H1 (cell line): Measurements from ENCODE around the gene EML4. TPM values are rescaled to one million over a fixed set of nuclear protein-coding genes. Genes with fewer than 3 reads are reported as not detected.

Experiments used
- CTCF ChIA-PET: fragments of 300-600 bp; sonication (Branson Sonifier 250); formaldehyde crosslinking; loops from one replicate; lab custom pipeline; 2021; ENCODE audit not compliant: partially characterized antibody; lab: Charles Lee
- POLR2A ChIA-PET: fragments of 300-600 bp; sonication (Branson Sonifier 250); formaldehyde crosslinking; loops from one replicate; lab custom pipeline; 2021; ENCODE audit warnings: inconsistent platforms; ENCODE audit not compliant: partially characterized antibody; lab: Charles Lee
- DNase-seq, 2 experiments: peaks; one replicate each; pipeline versions ENCODE4 v3.0.0 to v3.0.0-alpha.2; 2010 to 2022; ENCODE audit warnings: low spot score in 2 of 2, low read depth in 1 of 2, mixed read lengths in 1 of 2
- FAIRE-seq: peaks from 2 replicates; lab custom pipeline; 2011; peaks lifted over from hg19 to GRCh38; lab: Jason Lieb, UNC
- H2AFZ ChIP-seq: 2 replicates; pipeline ENCODE4 v1.8.1; 2012; ENCODE audit warnings: low read length, inconsistent platforms
- H2AK5ac ChIP-seq: 2 replicates; pipeline ENCODE4 v1.6.1; 2013; ENCODE audit warnings: low read depth, low read length
- H2BK120ac ChIP-seq: replicated peaks from 2 replicates; pipeline ENCODE3; 2013; ENCODE audit warnings: low read depth, low read length, inconsistent platforms
- H2BK12ac ChIP-seq: 2 replicates; pipeline ENCODE4 v1.6.1; 2013; ENCODE audit warnings: low read depth, low read length
- H2BK15ac ChIP-seq: 2 replicates; pipeline ENCODE4 v1.6.1; 2013; ENCODE audit warnings: low read length
- H2BK20ac ChIP-seq: 2 replicates; pipeline ENCODE4 v1.6.1; 2013; ENCODE audit warnings: low read length
- H2BK5ac ChIP-seq: 2 replicates; pipeline ENCODE4 v1.6.1; 2013; ENCODE audit warnings: low read depth, low read length
- H3K14ac ChIP-seq: 2 replicates; pipeline ENCODE4 v1.6.1; 2013; ENCODE audit warnings: inconsistent platforms; ENCODE audit not compliant: insufficient read length
- H3K18ac ChIP-seq: 2 replicates; pipeline ENCODE4 v1.6.1; 2013; ENCODE audit warnings: low read length; ENCODE audit errors: extremely low read depth
- H3K23ac ChIP-seq: 2 replicates; pipeline ENCODE4 v1.6.1; 2013; ENCODE audit warnings: inconsistent platforms; ENCODE audit not compliant: insufficient read length
- H3K23me2 ChIP-seq: 2 replicates; pipeline ENCODE4 v1.6.1; 2013; ENCODE audit warnings: low read depth, low read length
- H3K27ac ChIP-seq: 2 replicates; pipeline ENCODE4 v1.6.1; 2011; ENCODE audit warnings: low read depth, low read length, inconsistent platforms
- H3K27me3 ChIP-seq, 4 experiments: replicated peaks in 1 of 4; 1 replicate in 1 of 4; 2 replicates in 3 of 4; pipeline versions ENCODE4 v1.6.1 to v1.8.1; 2011 to 2013; ENCODE audit warnings: low read length in 3 of 4, mild to moderate bottlenecking in 3 of 4, inconsistent platforms in 2 of 4, mixed read lengths in 2 of 4, moderate library complexity in 1 of 4; ENCODE audit not compliant: control insufficient read depth in 3 of 4, insufficient read depth in 3 of 4; ENCODE audit errors: extremely low read depth in 1 of 4
- H3K36me3 ChIP-seq, 4 experiments: 2 replicates each; pipeline versions ENCODE4 v1.6.1 to v1.8.1; 2011 to 2013; ENCODE audit warnings: mild to moderate bottlenecking in 4 of 4, low read length in 3 of 4, moderate library complexity in 2 of 4, control low read depth in 1 of 4, inconsistent platforms in 1 of 4; ENCODE audit not compliant: insufficient read depth in 4 of 4, control insufficient read depth in 2 of 4
- H3K4ac ChIP-seq: replicated peaks from 2 replicates; pipeline ENCODE3; 2013; ENCODE audit warnings: low read length, low read depth, mixed read lengths, inconsistent platforms; ENCODE audit not compliant: insufficient read length
- H3K4me1 ChIP-seq, 4 experiments: replicated peaks in 1 of 4; 1 replicate in 1 of 4; 2 replicates in 3 of 4; pipeline versions ENCODE4 v1.6.1 to v1.8.1; 2011 to 2013; ENCODE audit warnings: low read length in 3 of 4, inconsistent platforms in 2 of 4, mixed read lengths in 1 of 4; ENCODE audit not compliant: insufficient read depth in 4 of 4, control insufficient read depth in 3 of 4
- H3K4me2 ChIP-seq, 2 experiments: 2 replicates each; pipeline versions ENCODE4 v1.6.1 to v1.8.1; 2011 to 2013; ENCODE audit warnings: low read depth in 2 of 2, low read length in 2 of 2, control low read depth in 1 of 2, inconsistent platforms in 1 of 2, mild to moderate bottlenecking in 1 of 2; ENCODE audit not compliant: insufficient read depth in 1 of 2
- H3K4me3 ChIP-seq, 4 experiments: fragments of 200-600, 300-600 bp in 1 of 4; sonication (generic), shearing (Covaris generic), sonication (Bioruptor Twin) in 1 of 4; 2 replicates each; pipeline versions ENCODE4 v1.5.1 to v1.8.1; 2011 to 2016; ENCODE audit warnings: low read length in 4 of 4, low read depth in 3 of 4, control low read depth in 2 of 4, inconsistent platforms in 2 of 4, mild to moderate bottlenecking in 2 of 4, mixed read lengths in 1 of 4, moderate library complexity in 1 of 4; ENCODE audit not compliant: insufficient read depth in 2 of 4; ENCODE audit errors: extremely low read depth in 1 of 4
- H3K56ac ChIP-seq: replicated peaks from 2 replicates; pipeline ENCODE3; 2013; ENCODE audit warnings: low read depth, mild to moderate bottlenecking, mixed read lengths, low read length, inconsistent platforms; ENCODE audit not compliant: insufficient read length
- H3K79me1 ChIP-seq: 2 replicates; pipeline ENCODE4 v1.6.1; 2013; ENCODE audit warnings: low read depth, low read length, control low read depth
- H3K79me2 ChIP-seq, 2 experiments: 2 replicates each; pipeline versions ENCODE4 v1.6.1 to v1.8.1; 2012 to 2013; ENCODE audit warnings: low read length in 2 of 2, mild to moderate bottlenecking in 2 of 2, inconsistent platforms in 1 of 2; ENCODE audit not compliant: insufficient read depth in 2 of 2, control insufficient read depth in 1 of 2
- H3K9ac ChIP-seq, 4 experiments: replicated peaks in 1 of 4; 1 replicate in 1 of 4; 2 replicates in 3 of 4; pipeline versions ENCODE4 v1.6.1 to v1.8.1; 2011 to 2013; ENCODE audit warnings: low read depth in 3 of 4, low read length in 3 of 4, control low read depth in 2 of 4, mild to moderate bottlenecking in 2 of 4, moderate library complexity in 2 of 4, inconsistent platforms in 1 of 4; ENCODE audit errors: extremely low read depth in 1 of 4
- H3K9me3 ChIP-seq, 2 experiments: 2 replicates each; pipeline versions ENCODE4 v1.6.1 to v1.8.1; 2012 to 2013; ENCODE audit warnings: mild to moderate bottlenecking in 2 of 2, moderate library complexity in 2 of 2, control low read depth in 1 of 2, inconsistent platforms in 1 of 2, low read depth in 1 of 2, low read length in 1 of 2, mixed read lengths in 1 of 2; ENCODE audit not compliant: insufficient read depth in 2 of 2
- H4K20me1 ChIP-seq, 2 experiments: replicated peaks in 1 of 2; 2 replicates each; pipeline versions ENCODE3 to v1.8.1; 2011 to 2013; ENCODE audit warnings: inconsistent platforms in 2 of 2, low read length in 2 of 2, mild to moderate bottlenecking in 1 of 2; ENCODE audit not compliant: insufficient read depth in 2 of 2, control insufficient read depth in 1 of 2
- H4K5ac ChIP-seq: 2 replicates; pipeline ENCODE4 v1.6.1; 2013; ENCODE audit warnings: low read length, low read depth, mixed read lengths, inconsistent platforms; ENCODE audit not compliant: insufficient read length
- H4K8ac ChIP-seq: 2 replicates; pipeline ENCODE4 v1.8.0; 2013; ENCODE audit warnings: mild to moderate bottlenecking, moderate library complexity, low read length, inconsistent platforms; ENCODE audit not compliant: insufficient read depth; ENCODE audit errors: extremely low read depth
- H4K91ac ChIP-seq: replicated peaks from 2 replicates; pipeline ENCODE3; 2013; ENCODE audit warnings: low read length, mixed read lengths, inconsistent platforms; ENCODE audit not compliant: insufficient read length
- HDAC2 ChIP-seq, 2 experiments: fragments of 300-600 bp in 1 of 2; sonication (generic) in 1 of 2; IDR thresholded peaks; 2 replicates each; pipeline ENCODE4 v1.6.1; 2011 to 2012; ENCODE audit warnings: low read depth in 2 of 2, low read length in 2 of 2, mild to moderate bottlenecking in 2 of 2, moderate library complexity in 2 of 2, borderline replicate concordance in 1 of 2, inconsistent platforms in 1 of 2
- TAF1 ChIP-seq: IDR thresholded peaks from 2 replicates; pipeline ENCODE4 v1.6.1; 2011; ENCODE audit warnings: mild to moderate bottlenecking, low read depth, low read length
- WGBS, 2 experiments: shearing (Covaris generic) in 1 of 2; methylation state at CpG; one replicate each; pipeline versions ENCODE4 v1.1.6 to v1.1.7; 2013 to 2015; ENCODE audit warnings: low lambda C conversion rate in 2 of 2, mixed read lengths in 2 of 2, inconsistent platforms in 1 of 2, low coverage in 1 of 2, missing lambda C conversion rate in 1 of 2; ENCODE audit not compliant: insufficient replicate concordance in 2 of 2, insufficient coverage in 1 of 2, insufficient read length in 1 of 2; ENCODE audit errors: extremely low coverage in 1 of 2, missing lambda C conversion rate in 1 of 2; 5-methylcytosine and 5-hydroxymethylcytosine counted together
- polyA plus RNA-seq, 7 experiments: library from polyadenylated mRNA; depleted of rRNA in 3 of 7; stranded (reverse) in 5 of 7; unstranded in 2 of 7; fragments of >200 nt in 5 of 7; fragments of 200-250 nt in 2 of 7; gene quantifications; 1 replicate in 5 of 7; 2 replicates in 1 of 7; 4 replicates in 1 of 7; pipeline versions ENCODE4 v1.2.1 to v1.2.3, GENCODE V29; 2011 to 2013; ENCODE audit warnings: missing spikeins in 2 of 7, mixed read lengths in 2 of 7
- total RNA-seq: library from RNA; stranded (reverse); fragmentation: NEBNext Ultra II Directional; extraction: Animal tissue kit (Norgen Biotek cat#: 25700); gene quantifications from 2 replicates; pipeline ENCODE4 v1.2.1, GENCODE V29; 2021

The EML4 gene
- total and polyA plus RNA-seq, 2 of the 8 experiments (the other 6 are each of a cell fraction or from before 2014, with no cell fraction given), result 50.1 to 104 TPM

DNA sequence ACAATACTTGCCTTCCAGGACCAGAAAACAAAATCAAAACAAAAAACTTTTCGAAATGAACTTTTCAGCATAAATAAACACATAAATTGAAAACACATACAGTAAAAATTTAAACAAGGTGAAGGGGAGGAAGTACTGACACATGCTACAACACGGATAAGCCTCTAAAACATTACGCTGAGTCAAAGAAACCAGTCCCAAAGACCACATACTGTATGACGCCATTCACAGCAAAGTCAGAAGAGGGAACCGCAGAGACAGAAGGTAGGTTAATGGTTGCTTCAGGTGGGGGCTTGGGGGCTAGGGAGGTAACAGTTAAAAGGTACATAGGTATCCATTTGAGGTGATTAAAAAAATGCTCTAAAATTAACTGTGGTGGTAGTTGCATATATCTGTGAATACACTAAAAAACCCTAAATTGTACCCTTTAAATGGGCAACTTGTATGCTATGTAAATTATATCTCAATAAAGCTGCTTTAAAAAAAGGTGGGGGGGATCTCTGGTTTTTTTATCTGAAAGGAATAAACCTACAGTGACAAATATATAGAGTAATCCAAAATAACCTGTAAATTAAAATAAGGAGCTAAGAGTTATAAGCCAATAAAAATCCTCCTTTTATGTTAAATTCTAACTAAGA, 184.8 kb downstream of the EML4 start:
- H3K14ac ChIP-seq, result no peak overlapping the region

More for the DNA sequence above, 184.8 kb downstream of the EML4 start:
- H3K27me3 ChIP-seq, result no peaks in the 10 kb centered on the region
- TF ChIP-seq TAF1 (no peak), HDAC2 (IDR thresholded peaks at IDR 0.05; ENCODE audit: borderline replicate concordance in 1 of 2, low read depth in 2 of 2, low read length in 2 of 2) (no peak)
- TF ChIP-seq, all 59 proteins: peak for 0
- Histone ChIP-seq H2BK5ac (no peak overlapping the region), H3K9ac (no peak overlapping the region), H4K8ac (no peak overlapping the region), H3K56ac (no peak overlapping the region), H2AK5ac (no peak overlapping the region), H2BK120ac (no peak overlapping the region), H4K5ac (no peak overlapping the region), H2BK20ac (no peak overlapping the region), H4K20me1 (peaks cover 0 to 5% of the 10 kb centered on the region in 2 experiments), H3K4me2 (no peak overlapping the region), H3K4me1 (no peaks in the 10 kb centered on the region), H2AFZ (no peak overlapping the region), H3K23me2 (no peaks in the 10 kb centered on the region; the same call in 1 of the 2 replicates), H3K27ac (no peak overlapping the region), H3K36me3 (peaks cover 0 to 6% (median 1%) of the 10 kb centered on the region in 4 experiments; a peak in 3 of 8 replicates), H3K79me2 (peaks cover 2 to 70% of the 10 kb centered on the region in 2 experiments; a peak in 3 of 4 replicates), H3K18ac (no peak overlapping the region), H3K23ac (no peak overlapping the region), H2BK15ac (no peak overlapping the region), H3K9me3 (no peaks in the 10 kb centered on the region), H3K79me1 (peaks cover 10% of the 10 kb centered on the region; the same call in 1 of the 2 replicates), H2BK12ac (no peak overlapping the region), H4K91ac (no peak overlapping the region), H3K4me3 (no peak overlapping the region), H3K4ac (no peak overlapping the region)
- CTCF ChIA-PET, result interaction anchor here (0.5 to 1.5 kb wide), 4 partner anchors 12 to 26 kb away, joined by 3 read pairs; no protein-coding TSS in a partner anchor
- FAIRE-seq, result no peak
- WGBS, 2 experiments, result 84% methylated on average over 5 of the region's 5 CpGs; no CpG with 5 or more reads in 1 of the 2 experiments
- POLR2A ChIA-PET, result no interaction called here
- DNase-seq, result peak in 1 of 2 experiments; percentile 6
